ENCODE data around the gene NEDD9. TPM values are rescaled to one million over a fixed set of nuclear protein-coding genes. Genes with fewer than 3 reads are reported as not detected.

The NEDD9 gene
- polyA plus RNA-seq, 1 of the 3 experiments (the other 2 are of a cell fraction): 7.4 TPM

DNA sequence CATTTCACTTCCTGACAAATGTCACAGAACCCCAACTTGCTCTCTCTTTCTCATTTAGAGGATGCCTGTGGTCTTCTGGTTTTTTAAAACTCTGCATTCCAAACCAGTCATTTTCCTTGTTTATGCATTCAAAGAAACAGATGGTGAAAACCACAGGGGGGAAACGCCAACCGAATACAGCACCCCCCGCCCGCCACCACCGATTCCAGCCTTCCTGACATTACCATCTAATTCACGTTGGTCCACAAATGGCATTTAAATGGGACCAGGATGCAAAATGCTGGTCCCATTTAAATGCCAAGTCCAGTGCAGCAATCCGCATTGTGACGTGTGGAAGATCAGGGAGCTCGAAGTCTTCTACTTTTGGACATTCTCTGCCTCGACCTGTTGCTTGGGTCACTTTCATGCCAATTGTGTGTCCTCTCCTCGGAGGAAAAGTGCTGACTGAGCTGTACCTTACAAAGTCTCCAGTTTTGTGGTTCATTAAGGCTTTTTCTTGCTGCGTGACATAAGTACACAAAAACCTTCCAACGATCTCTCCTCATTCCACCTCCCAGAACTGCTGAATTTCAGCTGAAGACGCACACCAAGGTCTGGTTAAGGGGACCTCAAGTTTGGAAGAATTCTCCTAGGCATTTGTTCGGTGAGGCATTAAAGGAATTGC, 35.8 kb downstream of the NEDD9 start (continued):
- TF ChIP-seq, protein P1, sequence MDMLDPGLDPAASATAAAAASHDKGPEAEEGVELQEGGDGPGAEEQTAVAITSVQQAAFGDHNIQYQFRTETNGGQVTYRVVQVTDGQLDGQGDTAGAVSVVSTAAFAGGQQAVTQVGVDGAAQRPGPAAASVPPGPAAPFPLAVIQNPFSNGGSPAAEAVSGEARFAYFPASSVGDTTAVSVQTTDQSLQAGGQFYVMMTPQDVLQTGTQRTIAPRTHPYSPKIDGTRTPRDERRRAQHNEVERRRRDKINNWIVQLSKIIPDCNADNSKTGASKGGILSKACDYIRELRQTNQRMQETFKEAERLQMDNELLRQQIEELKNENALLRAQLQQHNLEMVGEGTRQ (IDR thresholded peaks at IDR 0.05; ENCODE audit: borderline replicate concordance, low read depth, low read length): no peak
- TF ChIP-seq POLR2AphosphoS5 (IDR thresholded peaks at IDR 0.05; ENCODE audit: low read depth, low read length) (peak; percentile 55; the same call in 1 of the 2 replicates), RAD21 (IDR thresholded peaks at IDR 0.05; ENCODE audit: low read length) (no peak), EP300 (IDR thresholded peaks at IDR 0.05; ENCODE audit: borderline replicate concordance in 1 of 2, low read depth in 1 of 2, low read length in 1 of 2) (peak in 1 of 2 experiments; percentile 82; a peak in 1 of 4 replicates), FOSL2 (IDR thresholded peaks at IDR 0.05; ENCODE audit: borderline replicate concordance, low read depth) (peak; percentile 45; the same call in 1 of the 2 replicates), YY1 (IDR thresholded peaks at IDR 0.05; ENCODE audit: low read depth) (no peak), NFIC (IDR thresholded peaks at IDR 0.05; ENCODE audit: borderline replicate concordance) (peak; percentile 50; the same call in 1 of the 2 replicates), ELF1 (IDR thresholded peaks at IDR 0.05) (no peak), FOXM1 (IDR thresholded peaks at IDR 0.05; ENCODE audit: low read depth) (peak; percentile 67; the same call in 1 of the 2 replicates), SIN3A (IDR thresholded peaks at IDR 0.05; ENCODE audit: borderline replicate concordance, low read depth, low read length) (no peak), RFX5 (IDR thresholded peaks at IDR 0.05; ENCODE audit: low read length) (no peak), JUND (IDR thresholded peaks at IDR 0.05) (peak; percentile 52), TAF1 (IDR thresholded peaks at IDR 0.05; ENCODE audit: borderline replicate concordance, low read depth, low read length) (no peak), SMC3 (IDR thresholded peaks at IDR 0.05; ENCODE audit: low read depth, low read length) (no peak), TCF12 (IDR thresholded peaks at IDR 0.05) (peak; percentile 89), GATA2 (CRISPR knock-in tag; IDR thresholded peaks at IDR 0.05) (no peak), MEF2A (IDR thresholded peaks at IDR 0.05; ENCODE audit: borderline replicate concordance, low read depth) (peak; percentile 35; the same call in 1 of the 2 replicates), RXRA (IDR thresholded peaks at IDR 0.05; ENCODE audit: borderline replicate concordance, low read depth) (peak; percentile 33; the same call in 1 of the 2 replicates), NRF1 (IDR thresholded peaks at IDR 0.05; ENCODE audit: low read depth, low read length) (no peak)
- TF ChIP-seq, protein P2, sequence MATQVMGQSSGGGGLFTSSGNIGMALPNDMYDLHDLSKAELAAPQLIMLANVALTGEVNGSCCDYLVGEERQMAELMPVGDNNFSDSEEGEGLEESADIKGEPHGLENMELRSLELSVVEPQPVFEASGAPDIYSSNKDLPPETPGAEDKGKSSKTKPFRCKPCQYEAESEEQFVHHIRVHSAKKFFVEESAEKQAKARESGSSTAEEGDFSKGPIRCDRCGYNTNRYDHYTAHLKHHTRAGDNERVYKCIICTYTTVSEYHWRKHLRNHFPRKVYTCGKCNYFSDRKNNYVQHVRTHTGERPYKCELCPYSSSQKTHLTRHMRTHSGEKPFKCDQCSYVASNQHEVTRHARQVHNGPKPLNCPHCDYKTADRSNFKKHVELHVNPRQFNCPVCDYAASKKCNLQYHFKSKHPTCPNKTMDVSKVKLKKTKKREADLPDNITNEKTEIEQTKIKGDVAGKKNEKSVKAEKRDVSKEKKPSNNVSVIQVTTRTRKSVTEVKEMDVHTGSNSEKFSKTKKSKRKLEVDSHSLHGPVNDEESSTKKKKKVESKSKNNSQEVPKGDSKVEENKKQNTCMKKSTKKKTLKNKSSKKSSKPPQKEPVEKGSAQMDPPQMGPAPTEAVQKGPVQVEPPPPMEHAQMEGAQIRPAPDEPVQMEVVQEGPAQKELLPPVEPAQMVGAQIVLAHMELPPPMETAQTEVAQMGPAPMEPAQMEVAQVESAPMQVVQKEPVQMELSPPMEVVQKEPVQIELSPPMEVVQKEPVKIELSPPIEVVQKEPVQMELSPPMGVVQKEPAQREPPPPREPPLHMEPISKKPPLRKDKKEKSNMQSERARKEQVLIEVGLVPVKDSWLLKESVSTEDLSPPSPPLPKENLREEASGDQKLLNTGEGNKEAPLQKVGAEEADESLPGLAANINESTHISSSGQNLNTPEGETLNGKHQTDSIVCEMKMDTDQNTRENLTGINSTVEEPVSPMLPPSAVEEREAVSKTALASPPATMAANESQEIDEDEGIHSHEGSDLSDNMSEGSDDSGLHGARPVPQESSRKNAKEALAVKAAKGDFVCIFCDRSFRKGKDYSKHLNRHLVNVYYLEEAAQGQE (IDR thresholded peaks at IDR 0.05; ENCODE audit: low read depth, low read length): no peak
